Brain pericyte (primary cell): Measurements from ENCODE around the gene ASS1.
"Not testable (repeated sequence)": the region's sequence is repeated elsewhere in the genome, so short reads cannot be mapped to it uniquely, and the experiment has no call there.

Experiments
- DNase-seq: peaks from one replicate; pipeline ENCODE4 v3.0.0-alpha.2; 2012; ENCODE audit warnings: low read depth, low spot score

ASS1 gene

GRCh38 chr9:130444565-130445221, at the start of gene ASS1:
Gene ASS1, plus strand, starts transcription at chr9:130444961. Its CDS starts 7,268 bp downstream, at chr9:130452229.
- DNase-seq, result no peak

- DNase-seq, result no peak
Observed at GRCh38 chr9:130395810-130396435, 48.8 kb upstream of the ASS1 start.

GRCh38 chr9:130396581-130396980, 48.2 kb upstream of the ASS1 start:
- no peak for DNase-seq

GRCh38 chr9:130398487-130399240, 46.1 kb upstream of the ASS1 start:
- DNase-seq, result no peak

- DNase-seq, result no peak
Observed at GRCh38 chr9:130399768-130400167, 45.0 kb upstream of the ASS1 start.

- no peak for DNase-seq
Observed at GRCh38 chr9:130400870-130401269, 43.9 kb upstream of the ASS1 start.

GRCh38 chr9:130401742-130402141, 43.0 kb upstream of the ASS1 start:
- not testable (repeated sequence) for DNase-seq

- no peak for DNase-seq
Observed at GRCh38 chr9:130402243-130402642, 42.5 kb upstream of the ASS1 start.

- no peak for DNase-seq
Observed at GRCh38 chr9:130402645-130403440, 41.9 kb upstream of the ASS1 start.

- no peak for DNase-seq
Observed at GRCh38 chr9:130405657-130406257, 39.0 kb upstream of the ASS1 start.

- DNase-seq, result no peak
Observed at GRCh38 chr9:130406278-130406895, 38.4 kb upstream of the ASS1 start.

- DNase-seq, result no peak
Observed at GRCh38 chr9:130407916-130408663, 36.7 kb upstream of the ASS1 start.

GRCh38 chr9:130408669-130409068, 36.1 kb upstream of the ASS1 start:
- DNase-seq, result no peak

GRCh38 chr9:130409246-130409645, 35.5 kb upstream of the ASS1 start:
- DNase-seq, result no peak

GRCh38 chr9:130410443-130410842, 34.3 kb upstream of the ASS1 start:
- no peak for DNase-seq

- no peak for DNase-seq
Observed at GRCh38 chr9:130411566-130411915, 33.2 kb upstream of the ASS1 start.

GRCh38 chr9:130414081-130414731, 30.6 kb upstream of the ASS1 start:
- no peak for DNase-seq

- DNase-seq, result no peak
Observed at GRCh38 chr9:130414910-130415746, 29.6 kb upstream of the ASS1 start.

GRCh38 chr9:130417602-130418001, 27.2 kb upstream of the ASS1 start:
- no peak for DNase-seq
